GM18867 (cell line): ENCODE measurements around the gene BFAR.
"Not testable (repeated sequence)": the region's sequence is repeated elsewhere in the genome, so short reads cannot be mapped to it uniquely, and the experiment has no call there.

Experiments
- ATAC-seq: cut with Tn5 transposase; IDR thresholded peaks from one replicate; pipeline ENCODE4 v1.9.1; 2021; ENCODE audit warnings: mild to moderate bottlenecking, moderate library complexity; ENCODE audit not compliant: unreplicated experiment

The BFAR gene

GRCh38 chr16:14685870-14686793 lies 53.4 kb downstream of the BFAR start:
- not testable (repeated sequence) for ATAC-seq

- ATAC-seq: not testable (repeated sequence)
Observed at GRCh38 chr16:14694129-14694528, 61.4 kb downstream of the BFAR start, which contains the start of gene PLA2G10. Gene PLA2G10, minus strand, starts transcription at chr16:14694308. Its CDS starts 79 bp downstream, at chr16:14694229.

- not testable (repeated sequence) for ATAC-seq
Observed at GRCh38 chr16:14701859-14702258, 69.1 kb downstream of the BFAR start.

GRCh38 chr16:14702672-14703071 lies 69.9 kb downstream of the BFAR start:
- not testable (repeated sequence) for ATAC-seq

GRCh38 chr16:14703156-14704011 lies 70.6 kb downstream of the BFAR start, which contains the start of gene NPIPA3:
Gene NPIPA3, plus strand, starts transcription at chr16:14703411. Its CDS starts 5,533 bp downstream, at chr16:14708944.
- ATAC-seq: peak; percentile 98
